Muscle of arm (tissue), 12 donors: ENCODE results near the gene BRCC3. TPM values are rescaled to one million over a fixed set of nuclear protein-coding genes. Genes with fewer than 3 reads are reported as not detected.
"Not testable (repeated sequence)": the region's sequence is repeated elsewhere in the genome, so short reads cannot be mapped to it uniquely, and the experiment has no call there.

Experiments
- DNase-seq: peaks from one replicate; pipeline ENCODE4 v3.0.0-alpha.2; 2013
- polyA plus RNA-seq, 12 donors: library from polyadenylated mRNA; unstranded; fragments of 120-200 nt; gene quantifications; one replicate each; pipeline ENCODE4 v1.2.1, GENCODE V29; 2013; ENCODE audit not compliant: insufficient read length in 12 of 12

Gene BRCC3
- polyA plus RNA-seq, 12 donors, result 15.4 to 19.8 (median 17.3) TPM; not detected in 1

DNA sequence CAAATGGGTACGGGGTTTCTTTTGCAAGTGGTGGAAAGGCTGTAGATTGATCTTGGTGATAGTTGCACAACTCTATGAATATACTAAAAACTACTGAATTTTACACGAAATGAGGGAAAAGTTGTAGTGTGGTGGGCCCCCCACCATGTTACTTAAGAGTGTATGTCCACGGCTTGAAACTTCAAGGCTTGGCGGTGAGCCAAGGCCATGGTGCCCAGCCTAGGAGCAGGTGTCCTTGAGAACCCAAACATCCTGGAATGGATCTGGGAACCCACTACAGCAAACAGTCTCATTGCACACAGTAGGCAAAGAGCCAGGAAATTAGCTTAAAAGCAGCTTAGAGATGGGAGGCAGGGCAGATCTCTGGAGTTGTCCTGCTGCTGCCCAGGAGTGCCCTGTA is 62.9 kb downstream of the BRCC3 start:
- no peak for DNase-seq

DNA sequence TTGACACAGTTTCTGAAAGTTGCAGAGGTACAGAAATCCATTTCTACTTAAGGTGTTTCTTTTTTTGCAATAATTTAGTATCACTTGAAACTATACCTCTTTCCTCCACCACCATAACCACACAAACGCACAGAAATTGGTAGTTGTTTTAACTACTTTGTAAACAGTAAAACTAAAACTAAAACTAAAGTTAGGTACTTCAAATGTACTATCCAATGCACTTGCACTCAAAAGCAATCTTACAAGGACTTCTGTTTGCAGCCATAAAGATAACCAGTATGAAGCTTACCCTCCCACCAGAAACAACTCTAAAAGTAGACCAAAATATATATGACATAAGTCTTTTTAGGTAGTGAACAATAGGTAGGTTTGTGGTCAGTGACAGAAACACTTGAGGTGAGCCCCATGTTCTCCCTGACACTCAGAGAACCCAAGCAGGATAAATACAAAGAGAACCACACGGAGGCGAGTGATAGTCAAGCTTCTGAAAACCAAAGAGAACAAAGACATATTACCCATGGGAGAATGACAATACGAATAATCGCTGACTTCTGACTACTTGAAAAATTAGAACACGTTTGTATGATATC is 72.7 kb downstream of the BRCC3 start:
- DNase-seq, result no peak

GRCh38 chrX:155144926-155145325 is 73.6 kb downstream of the BRCC3 start:
- no peak for DNase-seq

- not testable (repeated sequence) for DNase-seq
Measured at GRCh38 chrX:155147612-155148011, 76.3 kb downstream of the BRCC3 start.

DNA sequence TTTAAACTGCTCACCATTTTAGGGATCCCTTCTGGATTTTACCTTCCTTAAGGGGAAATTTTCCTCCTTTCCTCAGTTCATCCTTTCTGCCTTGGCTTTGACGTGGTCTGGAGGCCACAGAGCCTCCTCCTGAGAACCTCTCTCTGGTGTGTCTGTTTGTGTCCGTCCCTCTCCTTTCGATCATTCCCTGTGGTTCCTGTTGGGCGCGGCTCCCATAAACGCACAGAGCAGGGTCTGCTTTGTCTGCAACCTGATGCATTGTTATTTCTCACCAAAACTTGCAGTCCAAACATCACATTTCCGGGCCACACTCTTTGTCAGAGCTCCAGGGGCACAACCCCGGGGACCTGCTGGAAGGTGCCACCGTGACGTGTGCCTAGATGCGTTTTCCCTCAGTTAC is 76.9 kb downstream of the BRCC3 start:
- DNase-seq, result not testable (repeated sequence)

DNA sequence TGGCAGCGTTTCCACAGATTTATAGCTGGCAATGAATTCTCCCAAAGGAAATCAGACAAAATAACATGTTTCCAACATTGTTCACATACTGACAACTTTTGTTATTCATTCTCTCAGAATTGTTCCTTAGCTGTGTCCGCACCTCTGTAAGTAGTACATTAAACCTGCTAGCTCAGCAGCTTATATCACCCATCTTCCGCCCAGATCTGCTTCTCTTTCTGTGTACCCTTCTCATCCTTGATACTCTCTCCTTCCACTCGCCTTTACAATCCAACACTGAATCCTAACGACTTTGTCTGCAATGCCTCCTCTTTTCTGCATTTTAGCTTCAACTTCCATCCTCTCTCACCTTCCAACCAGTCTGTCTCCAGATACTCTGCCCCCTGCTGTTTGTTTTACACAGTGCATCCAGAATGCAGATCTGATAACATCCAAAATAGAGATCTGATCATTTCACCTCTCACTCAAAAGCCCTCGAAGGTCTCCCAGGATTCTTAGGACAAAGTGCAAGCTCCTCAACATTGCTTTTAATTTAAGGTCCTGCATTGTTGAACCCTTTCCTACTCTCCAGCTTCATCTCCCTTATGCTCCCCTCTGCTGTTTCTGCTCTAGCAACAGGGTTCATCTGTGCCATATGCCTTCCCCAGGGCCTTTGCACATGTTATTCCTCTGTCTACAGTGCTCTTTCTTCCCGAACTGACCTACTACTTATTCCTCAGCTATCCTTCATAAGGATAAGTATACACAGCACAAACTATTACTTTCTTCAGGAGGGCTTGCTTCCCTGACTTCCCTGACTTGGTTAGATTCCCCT is 77.6 kb downstream of the BRCC3 start:
- DNase-seq, result no peak

DNA sequence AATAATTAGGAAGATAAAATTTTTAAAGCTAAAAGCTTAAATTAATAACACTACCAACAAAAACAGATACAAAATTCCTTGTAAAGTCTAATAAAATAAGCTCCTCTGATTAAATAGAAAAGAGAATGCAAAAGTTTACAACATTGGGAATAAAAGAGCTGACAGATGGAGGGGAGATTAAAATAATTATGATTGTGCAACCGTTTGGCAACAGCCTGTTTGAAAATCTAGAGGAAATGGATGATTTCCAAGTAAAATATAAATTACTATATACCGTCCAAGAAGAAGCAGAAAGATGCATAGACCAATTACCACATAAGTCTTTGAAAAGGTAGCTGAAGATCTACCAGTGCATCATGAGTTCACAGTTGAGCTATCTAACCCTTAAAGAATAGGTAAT is 98.6 kb downstream of the BRCC3 start:
- DNase-seq, result no peak

Other genes with a start within 250 kb of the BRCC3 start
- gene SMIM9, start 236.8 kb upstream of the BRCC3 start, polyA plus RNA-seq, result not detected
- gene F8A1, start 185.2 kb upstream of the BRCC3 start, polyA plus RNA-seq, result 10 to 100 TPM in 6 of 12 donors, 1 to 10 TPM in 5, not detected in 1; 6.1 to 29.8 (median 10.6) TPM
- 1 to 10 TPM in 11 of 12 donors, not detected in 1; 1.8 to 8.4 (median 5.4) TPM for gene F8, start 48.8 kb upstream of the BRCC3 start, polyA plus RNA-seq
- gene FUNDC2, start 44.7 kb upstream of the BRCC3 start, polyA plus RNA-seq, result 100 to 1,000 TPM in 9 of 12 donors, 10 to 100 TPM in 2, not detected in 1; 97.6 to 157 (median 139) TPM
- 10 to 100 TPM in 2 of 12 donors, 1 to 10 TPM in 9, not detected in 1; 4.7 to 14.1 (median 8.0) TPM for gene CMC4, start 372 bp upstream of the BRCC3 start, polyA plus RNA-seq
- 10 to 100 TPM in 10 of 12 donors, not detected in 2; 13.2 to 21.0 (median 17.5) TPM for gene MTCP1, start 372 bp upstream of the BRCC3 start, polyA plus RNA-seq
- gene VBP1, start 145.0 kb downstream of the BRCC3 start, polyA plus RNA-seq, result 10 to 100 TPM in 11 of 12 donors, not detected in 1; 37.9 to 79.7 (median 73.4) TPM
- gene RAB39B, start 193.0 kb downstream of the BRCC3 start, polyA plus RNA-seq, result under 1 TPM in 10 of 12 donors, not detected in 2; 0.39 to 0.72 (median 0.49) TPM